ENCODE data around the gene ALAS1. TPM values are rescaled to one million over a fixed set of nuclear protein-coding genes. Genes with fewer than 3 reads are reported as not detected.

The ALAS1 gene
- total and polyA plus RNA-seq, 2 of the 13 experiments (the other 11 are each of a cell fraction or from before 2014, with no cell fraction given) = 36.0 to 43.2 TPM

GRCh38 chr3:52245322-52246263 lies 47.6 kb downstream of the ALAS1 start, which contains the start of gene PPM1M (continued):
- no peak for TF ChIP-seq ZHX2 (IDR thresholded peaks at IDR 0.05; ENCODE audit: low read depth)
- TF ChIP-seq ZHX2 (CRISPR knock-in tag; IDR thresholded peaks at IDR 0.05; ENCODE audit: borderline replicate concordance) = peak; percentile 82; the same call in 1 of the 2 replicates
- TF ChIP-seq ZFYVE20 (CRISPR knock-in tag; IDR thresholded peaks at IDR 0.05; ENCODE audit: borderline replicate concordance, low read depth) = peak; percentile 84; the same call in 1 of the 2 replicates
- TF ChIP-seq ZNF329 (CRISPR knock-in tag; IDR thresholded peaks at IDR 0.05; ENCODE audit: low read depth) = peak; percentile 53; the same call in 1 of the 2 replicates
- TF ChIP-seq ISX (CRISPR knock-in tag; conservative IDR thresholded peaks at IDR 0.05) = peak; percentile 87; the same call in 1 of the 2 replicates
- peak; percentile 77; the same call in 1 of the 2 replicates for TF ChIP-seq TFDP1 (CRISPR knock-in tag; IDR thresholded peaks at IDR 0.05; ENCODE audit: borderline replicate concordance)
- 0 out of 2 replicates have a peak, but pooled peaks have one; percentile 23 for TF ChIP-seq TFE3 (CRISPR knock-in tag; IDR thresholded peaks at IDR 0.05)
- no peak for TF ChIP-seq RFX3 (CRISPR knock-in tag; IDR thresholded peaks at IDR 0.05)
- no peak for TF ChIP-seq FOXP1 (IDR thresholded peaks at IDR 0.05)
- no peak for TF ChIP-seq FOXP1 (CRISPR knock-in tag; IDR thresholded peaks at IDR 0.05)
- TF ChIP-seq HMG20A (CRISPR knock-in tag; IDR thresholded peaks at IDR 0.05; ENCODE audit: borderline replicate concordance) = no peak
- no peak for TF ChIP-seq ZFP62 (CRISPR knock-in tag; IDR thresholded peaks at IDR 0.05)
- TF ChIP-seq RXRA (CRISPR knock-in tag; IDR thresholded peaks at IDR 0.05) = peak; percentile 51; the same call in 1 of the 2 replicates
- TF ChIP-seq ZNF33B (CRISPR knock-in tag; IDR thresholded peaks at IDR 0.05) = no peak; the same call in 1 of the 2 replicates
- TF ChIP-seq REXO4 (CRISPR knock-in tag; IDR thresholded peaks at IDR 0.05; ENCODE audit: borderline replicate concordance) = 0 out of 2 replicates have a peak, but pooled peaks have one; percentile 56
- TF ChIP-seq ZNF768 (CRISPR knock-in tag; IDR thresholded peaks at IDR 0.05) = 0 out of 2 replicates have a peak, but pooled peaks have one; percentile 10
- TF ChIP-seq PBX3 (CRISPR knock-in tag; IDR thresholded peaks at IDR 0.05; ENCODE audit: borderline replicate concordance) = 0 out of 2 replicates have a peak, but pooled peaks have one; percentile 53
- TF ChIP-seq TGIF2 (CRISPR knock-in tag; IDR thresholded peaks at IDR 0.05) = 0 out of 2 replicates have a peak, but pooled peaks have one; percentile 33
- peak; percentile 63; the same call in 1 of the 2 replicates for TF ChIP-seq CCDC6 (CRISPR knock-in tag; IDR thresholded peaks at IDR 0.05)
- peak; percentile 14; the same call in 1 of the 2 replicates for TF ChIP-seq SAP130 (CRISPR knock-in tag; IDR thresholded peaks at IDR 0.05; ENCODE audit: low read depth)

Measured in HepG2 (cell line).